Ishikawa (cell line): ENCODE data around the gene C1QTNF6.

ENCODE experiments used
- CEBPB ChIP-seq: IDR thresholded peaks from 2 replicates; pipeline ENCODE4 v1.6.1; 2012
- CREB1 ChIP-seq: IDR thresholded peaks from 2 replicates; pipeline ENCODE4 v1.6.1; 2012; ENCODE audit warnings: low read depth
- EGR1 ChIP-seq: IDR thresholded peaks from 2 replicates; pipeline ENCODE4 v1.6.1; 2012
- EP300 ChIP-seq: IDR thresholded peaks from 2 replicates; pipeline ENCODE4 v1.6.1; 2012; ENCODE audit warnings: borderline replicate concordance
- FOXM1 ChIP-seq: IDR thresholded peaks from 2 replicates; pipeline ENCODE4 v1.6.1; 2012; ENCODE audit warnings: low read depth, borderline replicate concordance
- MAX ChIP-seq: IDR thresholded peaks from 2 replicates; pipeline ENCODE4 v1.6.1; 2012
- NFIC ChIP-seq: IDR thresholded peaks from 2 replicates; pipeline ENCODE4 v1.6.1; 2012
- RAD21 ChIP-seq: IDR thresholded peaks from 2 replicates; pipeline ENCODE4 v1.6.1; 2012; ENCODE audit warnings: low read depth
- TAF1 ChIP-seq: IDR thresholded peaks from 2 replicates; pipeline ENCODE4 v1.6.1; 2012; ENCODE audit warnings: low read depth, mild to moderate bottlenecking
- TCF12 ChIP-seq: IDR thresholded peaks from 2 replicates; pipeline ENCODE4 v1.6.1; 2012; ENCODE audit warnings: low read depth
- TEAD4 ChIP-seq: IDR thresholded peaks from 2 replicates; pipeline ENCODE4 v1.6.1; 2012
- USF1 ChIP-seq: IDR thresholded peaks from 2 replicates; pipeline ENCODE4 v1.6.1; 2012
- YY1 ChIP-seq: IDR thresholded peaks from 2 replicates; pipeline ENCODE4 v1.6.1; 2012; ENCODE audit warnings: low read depth
- ZBTB7A ChIP-seq: IDR thresholded peaks from 2 replicates; pipeline ENCODE4 v1.6.1; 2012; ENCODE audit warnings: low read depth
- TF ChIP-seq, protein P1 (sequence below): IDR thresholded peaks from 2 replicates; pipeline ENCODE4 v1.6.1; 2012; ENCODE audit warnings: low read depth, mild to moderate bottlenecking

The C1QTNF6 gene

GRCh38 chr22:37137903-37138665 lies 50.0 kb downstream of the C1QTNF6 start:
- TF ChIP-seq CEBPB (no peak), USF1 (no peak), EGR1 (no peak), TAF1 (no peak), TCF12 (no peak), FOXM1 (no peak), ZBTB7A (no peak), NFIC (no peak), MAX (no peak), RAD21 (no peak), TEAD4 (no peak), YY1 (no peak), EP300 (no peak), CREB1 (no peak)
- TF ChIP-seq, protein P1, sequence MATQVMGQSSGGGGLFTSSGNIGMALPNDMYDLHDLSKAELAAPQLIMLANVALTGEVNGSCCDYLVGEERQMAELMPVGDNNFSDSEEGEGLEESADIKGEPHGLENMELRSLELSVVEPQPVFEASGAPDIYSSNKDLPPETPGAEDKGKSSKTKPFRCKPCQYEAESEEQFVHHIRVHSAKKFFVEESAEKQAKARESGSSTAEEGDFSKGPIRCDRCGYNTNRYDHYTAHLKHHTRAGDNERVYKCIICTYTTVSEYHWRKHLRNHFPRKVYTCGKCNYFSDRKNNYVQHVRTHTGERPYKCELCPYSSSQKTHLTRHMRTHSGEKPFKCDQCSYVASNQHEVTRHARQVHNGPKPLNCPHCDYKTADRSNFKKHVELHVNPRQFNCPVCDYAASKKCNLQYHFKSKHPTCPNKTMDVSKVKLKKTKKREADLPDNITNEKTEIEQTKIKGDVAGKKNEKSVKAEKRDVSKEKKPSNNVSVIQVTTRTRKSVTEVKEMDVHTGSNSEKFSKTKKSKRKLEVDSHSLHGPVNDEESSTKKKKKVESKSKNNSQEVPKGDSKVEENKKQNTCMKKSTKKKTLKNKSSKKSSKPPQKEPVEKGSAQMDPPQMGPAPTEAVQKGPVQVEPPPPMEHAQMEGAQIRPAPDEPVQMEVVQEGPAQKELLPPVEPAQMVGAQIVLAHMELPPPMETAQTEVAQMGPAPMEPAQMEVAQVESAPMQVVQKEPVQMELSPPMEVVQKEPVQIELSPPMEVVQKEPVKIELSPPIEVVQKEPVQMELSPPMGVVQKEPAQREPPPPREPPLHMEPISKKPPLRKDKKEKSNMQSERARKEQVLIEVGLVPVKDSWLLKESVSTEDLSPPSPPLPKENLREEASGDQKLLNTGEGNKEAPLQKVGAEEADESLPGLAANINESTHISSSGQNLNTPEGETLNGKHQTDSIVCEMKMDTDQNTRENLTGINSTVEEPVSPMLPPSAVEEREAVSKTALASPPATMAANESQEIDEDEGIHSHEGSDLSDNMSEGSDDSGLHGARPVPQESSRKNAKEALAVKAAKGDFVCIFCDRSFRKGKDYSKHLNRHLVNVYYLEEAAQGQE: no peak

DNA sequence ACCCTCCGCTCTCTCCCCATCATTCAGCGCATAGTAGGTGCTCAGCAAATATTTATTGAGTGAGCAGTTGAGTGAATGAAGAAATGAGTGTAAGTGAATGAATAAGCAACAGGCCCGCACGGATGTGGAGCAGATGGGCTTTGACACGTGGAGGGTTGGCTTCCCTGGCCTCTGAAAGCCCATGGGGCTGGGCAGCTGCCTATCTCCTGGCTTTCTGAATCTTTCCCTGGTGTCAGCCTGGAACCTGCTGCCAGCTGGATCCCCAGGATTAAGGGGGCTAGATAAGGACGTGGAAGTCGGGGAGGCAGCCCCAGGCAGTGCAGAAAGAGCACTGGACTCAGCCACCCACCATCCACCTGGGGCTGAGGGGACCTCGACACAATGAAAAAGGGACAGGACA lies 50.9 kb downstream of the C1QTNF6 start:
- TF ChIP-seq RAD21 (no peak), ZBTB7A (no peak), TAF1 (no peak), EGR1 (no peak), NFIC (no peak), MAX (no peak), USF1 (no peak), YY1 (no peak), EP300 (no peak), FOXM1 (no peak)
- TF ChIP-seq, protein P1: no peak

- TF ChIP-seq NFIC (no peak), USF1 (no peak), CREB1 (no peak), RAD21 (no peak), TCF12 (no peak), TEAD4 (no peak), EGR1 (no peak), MAX (no peak), YY1 (no peak), TAF1 (no peak), EP300 (no peak)
- TF ChIP-seq, protein P1: no peak
Observed at GRCh38 chr22:37135023-37135422, 53.0 kb downstream of the C1QTNF6 start.
